ENCODE measurements around the gene CEACAM6.
"Not testable (repeated sequence)": the region's sequence is repeated elsewhere in the genome, so short reads cannot be mapped to it uniquely, and the experiment has no call there.

Gene CEACAM6

GRCh38 chr19:41750248-41751134 is 4.8 kb upstream of the CEACAM6 start:
- DNase-seq, result not testable (repeated sequence)

- no peak for DNase-seq
Measured at GRCh38 chr19:41753159-41753558, 2.2 kb upstream of the CEACAM6 start.

GRCh38 chr19:41753936-41754529 is 1.3 kb upstream of the CEACAM6 start:
- DNase-seq, result no peak

- DNase-seq, result no peak
Measured at GRCh38 chr19:41758846-41759245, 3.5 kb downstream of the CEACAM6 start.

GRCh38 chr19:41767115-41767514 is 11.8 kb downstream of the CEACAM6 start:
- DNase-seq, result no peak

- not testable (repeated sequence) for DNase-seq
Measured at GRCh38 chr19:41768105-41768504, 12.8 kb downstream of the CEACAM6 start.

GRCh38 chr19:41769608-41770007 is 14.3 kb downstream of the CEACAM6 start:
- no peak for DNase-seq

- no peak for DNase-seq
Measured at GRCh38 chr19:41771410-41771809, 16.1 kb downstream of the CEACAM6 start.

- DNase-seq, result no peak
Measured at GRCh38 chr19:41774515-41774980, 19.2 kb downstream of the CEACAM6 start.

GRCh38 chr19:41776700-41777099 is 21.4 kb downstream of the CEACAM6 start:
- no peak for DNase-seq

- DNase-seq, result no peak
Measured at GRCh38 chr19:41783612-41784011, 28.3 kb downstream of the CEACAM6 start.

GRCh38 chr19:41784312-41784711 is 29.0 kb downstream of the CEACAM6 start:
- no peak for DNase-seq

- no peak for DNase-seq
Measured at GRCh38 chr19:41784743-41785142, 29.4 kb downstream of the CEACAM6 start.

GRCh38 chr19:41785653-41786052 is 30.3 kb downstream of the CEACAM6 start:
- no peak for DNase-seq

GRCh38 chr19:41787055-41787454 is 31.7 kb downstream of the CEACAM6 start:
- no peak for DNase-seq

GRCh38 chr19:41788518-41788917 is 33.2 kb downstream of the CEACAM6 start:
- DNase-seq, result not testable (repeated sequence)

GRCh38 chr19:41789053-41789452 is 33.7 kb downstream of the CEACAM6 start:
- DNase-seq, result not testable (repeated sequence)

GRCh38 chr19:41792513-41793413 is 37.4 kb downstream of the CEACAM6 start:
- no peak for DNase-seq

GRCh38 chr19:41793414-41793727 is 38.0 kb downstream of the CEACAM6 start:
- DNase-seq, result no peak

- no peak for DNase-seq
Measured at GRCh38 chr19:41795031-41795461, 39.7 kb downstream of the CEACAM6 start.

GRCh38 chr19:41796362-41796761 is 41.0 kb downstream of the CEACAM6 start, which contains the start of gene CEACAM3:
Gene CEACAM3, plus strand, starts transcription at chr19:41796587. Its CDS starts 91 bp downstream, at chr19:41796678.
- no peak for DNase-seq

GRCh38 chr19:41796901-41797300 is 41.6 kb downstream of the CEACAM6 start:
- no peak for DNase-seq

- no peak for DNase-seq
Measured at GRCh38 chr19:41799444-41800000, 44.2 kb downstream of the CEACAM6 start.

Measured in cerebellar nuclear complex (tissue), 1 donor.